ENCODE measurements around the gene ALDH16A1.

GRCh38 chr19:49496574-49497008, 43.6 kb downstream of the ALDH16A1 start:
- TF ChIP-seq CTCF (IDR thresholded peaks at IDR 0.05) (no peak), POLR2A (IDR thresholded peaks at IDR 0.05) (no peak)

All from body of pancreas (tissue), 4 donors.